ENCODE measurements around the gene SLC20A1. TPM values are rescaled to one million over a fixed set of nuclear protein-coding genes. Genes with fewer than 3 reads are reported as not detected.

SLC20A1 gene
- total RNA-seq, 4 donors from 2014 or later: 9.5 to 25.4 (median 20.5) TPM

DNA sequence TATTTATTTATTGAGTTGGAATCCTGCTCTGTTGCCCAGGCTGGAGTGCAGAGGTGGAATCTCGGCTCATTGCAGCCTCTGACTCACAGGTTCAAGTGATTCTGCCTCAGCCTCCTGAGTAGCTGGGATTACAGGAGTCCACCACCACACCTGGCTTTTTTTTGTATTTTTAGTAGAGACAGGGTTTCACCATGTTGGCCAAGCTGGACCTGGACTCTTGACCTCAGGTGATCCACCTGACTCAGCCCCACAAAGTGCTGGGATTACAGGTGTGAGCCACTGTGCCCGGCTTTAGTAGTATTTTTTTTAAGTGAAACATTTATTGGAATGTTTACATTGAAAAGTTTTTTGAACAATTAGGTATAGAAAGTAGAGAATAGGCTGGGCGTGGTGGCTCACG, 23.9 kb downstream of the SLC20A1 start:
- Histone ChIP-seq H3K9me3 (no peaks in the 10 kb centered on the region), H3K4me1 (no peaks in the 10 kb centered on the region), H3K27me3 (no peaks in the 10 kb centered on the region), H3K4me3 (no peak overlapping the region), H3K27ac (no peak overlapping the region), H3K36me3 (peaks cover 0 to 12% of the 10 kb centered on the region in 2 donors)
- 87 to 93% methylated on average over 3 to 4 of the region's 4 CpGs for WGBS, 2 donors (ENCODE audit: low coverage in 1 of 2)
- TF ChIP-seq POLR2AphosphoS5 (IDR thresholded peaks at IDR 0.05): no peak
- no peak for TF ChIP-seq POLR2A (IDR thresholded peaks at IDR 0.05)
- TF ChIP-seq EP300 (IDR thresholded peaks at IDR 0.05): no peak
- TF ChIP-seq, protein P1, sequence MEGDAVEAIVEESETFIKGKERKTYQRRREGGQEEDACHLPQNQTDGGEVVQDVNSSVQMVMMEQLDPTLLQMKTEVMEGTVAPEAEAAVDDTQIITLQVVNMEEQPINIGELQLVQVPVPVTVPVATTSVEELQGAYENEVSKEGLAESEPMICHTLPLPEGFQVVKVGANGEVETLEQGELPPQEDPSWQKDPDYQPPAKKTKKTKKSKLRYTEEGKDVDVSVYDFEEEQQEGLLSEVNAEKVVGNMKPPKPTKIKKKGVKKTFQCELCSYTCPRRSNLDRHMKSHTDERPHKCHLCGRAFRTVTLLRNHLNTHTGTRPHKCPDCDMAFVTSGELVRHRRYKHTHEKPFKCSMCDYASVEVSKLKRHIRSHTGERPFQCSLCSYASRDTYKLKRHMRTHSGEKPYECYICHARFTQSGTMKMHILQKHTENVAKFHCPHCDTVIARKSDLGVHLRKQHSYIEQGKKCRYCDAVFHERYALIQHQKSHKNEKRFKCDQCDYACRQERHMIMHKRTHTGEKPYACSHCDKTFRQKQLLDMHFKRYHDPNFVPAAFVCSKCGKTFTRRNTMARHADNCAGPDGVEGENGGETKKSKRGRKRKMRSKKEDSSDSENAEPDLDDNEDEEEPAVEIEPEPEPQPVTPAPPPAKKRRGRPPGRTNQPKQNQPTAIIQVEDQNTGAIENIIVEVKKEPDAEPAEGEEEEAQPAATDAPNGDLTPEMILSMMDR (IDR thresholded peaks at IDR 0.05): no peak
- ATAC-seq: no peak

DNA sequence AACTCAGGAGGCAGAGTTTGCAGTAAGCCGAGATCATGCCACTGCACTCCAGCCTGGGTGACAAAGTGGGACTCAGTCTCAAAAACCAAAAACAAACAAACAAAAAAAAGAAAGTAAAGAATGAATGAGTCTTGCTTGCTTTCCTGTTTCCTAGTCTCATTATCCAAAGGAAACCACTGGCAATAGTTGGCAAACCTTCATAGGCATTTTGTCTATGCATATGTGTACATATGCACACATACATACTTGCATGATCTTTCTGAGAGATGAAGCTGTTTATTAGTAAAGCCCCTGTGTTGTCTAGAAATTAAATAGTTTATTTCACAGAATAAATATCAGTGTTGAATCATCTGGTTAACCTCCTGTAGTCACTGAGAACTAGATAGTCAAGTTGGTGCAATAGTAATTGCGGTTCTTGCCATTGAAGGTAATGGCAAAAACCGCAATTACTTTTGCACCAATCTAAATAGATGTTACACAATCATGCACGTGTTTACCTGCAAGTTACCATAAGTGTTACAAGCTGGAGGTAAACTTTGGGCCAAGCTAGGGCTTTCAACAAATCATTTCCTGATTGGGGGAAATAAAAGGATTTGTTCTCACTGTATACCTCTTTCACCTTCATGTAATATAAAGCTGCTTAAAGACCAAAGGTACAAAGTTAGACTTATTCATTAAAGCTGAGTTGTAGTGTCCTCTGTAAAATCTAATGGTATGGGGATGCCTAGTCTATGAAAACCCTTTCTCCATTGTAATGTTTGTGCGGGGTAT, 24.7 kb downstream of the SLC20A1 start:
- Histone ChIP-seq H3K27ac (no peak overlapping the region), H3K36me3 (peaks cover 0 to 4% of the 10 kb centered on the region in 2 donors), H3K9me3 (no peaks in the 10 kb centered on the region), H3K27me3 (no peaks in the 10 kb centered on the region), H3K4me1 (no peaks in the 10 kb centered on the region), H3K4me3 (no peak overlapping the region)
- TF ChIP-seq, protein P1 (IDR thresholded peaks at IDR 0.05): no peak
- no peak for TF ChIP-seq POLR2AphosphoS5 (IDR thresholded peaks at IDR 0.05)
- TF ChIP-seq EP300 (IDR thresholded peaks at IDR 0.05): no peak
- TF ChIP-seq POLR2A (IDR thresholded peaks at IDR 0.05): no peak
- WGBS, 2 donors (ENCODE audit: low coverage in 1 of 2): 81 to 85% methylated on average over 5 of the region's 5 CpGs
- ATAC-seq: no peak

DNA sequence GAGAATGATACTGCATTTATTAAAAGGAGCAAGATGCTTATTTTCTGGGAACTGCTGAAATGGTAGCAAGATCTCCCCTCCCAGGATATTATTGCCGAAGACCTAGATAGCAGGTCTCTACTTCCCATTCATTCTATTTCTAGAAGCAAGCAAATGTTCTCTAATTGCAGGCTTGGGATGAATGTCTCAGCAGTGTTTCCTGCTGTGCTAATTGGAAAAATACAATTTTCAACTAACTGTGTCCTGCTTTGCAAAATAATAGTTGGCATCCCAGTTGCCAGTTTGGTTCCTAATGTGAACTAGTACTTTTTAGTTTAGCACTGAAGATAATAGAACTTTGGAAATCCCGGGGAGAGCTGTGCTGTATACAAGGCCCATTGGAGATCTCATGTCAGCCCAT, 26.1 kb downstream of the SLC20A1 start:
- TF ChIP-seq EP300 (IDR thresholded peaks at IDR 0.05): no peak
- no peak for TF ChIP-seq POLR2AphosphoS5 (IDR thresholded peaks at IDR 0.05)
- no peak for TF ChIP-seq POLR2A (IDR thresholded peaks at IDR 0.05)
- TF ChIP-seq, protein P1 (IDR thresholded peaks at IDR 0.05): no peak
- Histone ChIP-seq H3K4me1 (no peaks in the 10 kb centered on the region), H3K9me3 (no peaks in the 10 kb centered on the region), H3K27me3 (no peaks in the 10 kb centered on the region), H3K27ac (no peak overlapping the region), H3K36me3 (no peaks in the 10 kb centered on the region), H3K4me3 (no peak overlapping the region)
- WGBS, 2 donors (ENCODE audit: low coverage in 1 of 2): 73 to 78% methylated on average over 2 of the region's 2 CpGs
- no peak for ATAC-seq

DNA sequence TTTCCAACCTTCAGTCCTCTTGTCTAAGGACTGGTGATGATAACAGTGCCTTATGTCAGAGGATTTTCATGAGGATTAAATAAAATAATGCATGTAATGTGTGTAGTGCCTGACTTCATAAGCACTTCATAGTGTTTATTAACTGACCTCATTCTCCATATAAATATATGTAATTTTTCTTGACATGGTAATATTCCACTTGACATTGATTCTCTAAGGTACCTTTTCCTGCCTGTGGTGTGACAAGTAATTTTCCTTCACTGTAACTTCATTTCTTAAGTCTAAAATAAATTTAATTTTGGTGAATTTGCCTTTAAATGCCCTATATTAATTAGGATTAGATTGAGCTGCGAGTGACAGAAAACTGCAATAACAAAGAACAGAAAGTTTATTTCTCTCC, 27.3 kb downstream of the SLC20A1 start:
- Histone ChIP-seq H3K27ac (no peak overlapping the region), H3K36me3 (no peaks in the 10 kb centered on the region), H3K27me3 (no peaks in the 10 kb centered on the region), H3K4me1 (no peaks in the 10 kb centered on the region), H3K9me3 (no peaks in the 10 kb centered on the region), H3K4me3 (no peak overlapping the region)
- 88 to 93% methylated on average over 1 of the region's 1 CpG for WGBS, 2 donors (ENCODE audit: low coverage in 1 of 2)
- no peak for ATAC-seq
- TF ChIP-seq EP300 (IDR thresholded peaks at IDR 0.05): no peak
- TF ChIP-seq, protein P1 (IDR thresholded peaks at IDR 0.05): no peak

DNA sequence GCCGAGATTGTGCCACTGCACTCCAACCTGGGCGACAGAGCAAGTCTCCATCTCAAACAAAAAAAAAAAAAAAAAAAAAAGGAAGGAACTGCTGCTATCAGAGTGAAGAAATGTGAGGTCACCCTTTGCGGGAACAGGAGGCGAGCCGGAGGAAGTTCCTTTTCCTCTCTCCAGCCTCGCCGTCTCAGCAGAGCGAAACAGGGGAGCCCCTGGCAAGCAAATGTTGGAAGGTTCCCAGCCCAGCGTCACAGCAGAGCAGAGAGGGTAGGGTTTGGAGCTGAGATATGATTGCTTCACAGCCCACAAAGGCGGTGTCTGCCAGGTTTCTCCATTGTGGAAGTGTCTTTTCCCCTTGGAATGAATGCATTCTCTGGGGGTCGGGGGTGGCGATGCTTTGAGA, 28.5 kb downstream of the SLC20A1 start:
- H3K36me3 ChIP-seq: no peaks in the 10 kb centered on the region
- TF ChIP-seq POLR2AphosphoS5 (IDR thresholded peaks at IDR 0.05) (no peak), POLR2A (IDR thresholded peaks at IDR 0.05) (no peak), EP300 (IDR thresholded peaks at IDR 0.05) (no peak)
- TF ChIP-seq, protein P1 (IDR thresholded peaks at IDR 0.05): no peak
- 52 to 71% methylated on average over 5 to 7 of the region's 12 CpGs for WGBS, 2 donors (ENCODE audit: low coverage in 1 of 2)
- H3K27ac ChIP-seq: no peak overlapping the region
- H3K4me3 ChIP-seq: no peak overlapping the region
- H3K27me3 ChIP-seq: no peaks in the 10 kb centered on the region
- peak; percentile 89 for ATAC-seq
- H3K9me3 ChIP-seq: no peaks in the 10 kb centered on the region
- H3K4me1 ChIP-seq: peaks cover 0 to 2% (median 0%) of the 10 kb centered on the region in 3 donors

Data from gastroesophageal sphincter (tissue), 4 donors.